Measurements from ENCODE around the gene ARHGAP6. TPM values are rescaled to one million over a fixed set of nuclear protein-coding genes. Genes with fewer than 3 reads are reported as not detected.

ARHGAP6 gene
- total and polyA plus RNA-seq, 9 donors = 14.1 to 32.9 (median 20.3) TPM

- no peaks in the 10 kb centered on the region for H3K4me1 ChIP-seq (ENCODE audit: insufficient read depth)
- TF ChIP-seq, protein P1, sequence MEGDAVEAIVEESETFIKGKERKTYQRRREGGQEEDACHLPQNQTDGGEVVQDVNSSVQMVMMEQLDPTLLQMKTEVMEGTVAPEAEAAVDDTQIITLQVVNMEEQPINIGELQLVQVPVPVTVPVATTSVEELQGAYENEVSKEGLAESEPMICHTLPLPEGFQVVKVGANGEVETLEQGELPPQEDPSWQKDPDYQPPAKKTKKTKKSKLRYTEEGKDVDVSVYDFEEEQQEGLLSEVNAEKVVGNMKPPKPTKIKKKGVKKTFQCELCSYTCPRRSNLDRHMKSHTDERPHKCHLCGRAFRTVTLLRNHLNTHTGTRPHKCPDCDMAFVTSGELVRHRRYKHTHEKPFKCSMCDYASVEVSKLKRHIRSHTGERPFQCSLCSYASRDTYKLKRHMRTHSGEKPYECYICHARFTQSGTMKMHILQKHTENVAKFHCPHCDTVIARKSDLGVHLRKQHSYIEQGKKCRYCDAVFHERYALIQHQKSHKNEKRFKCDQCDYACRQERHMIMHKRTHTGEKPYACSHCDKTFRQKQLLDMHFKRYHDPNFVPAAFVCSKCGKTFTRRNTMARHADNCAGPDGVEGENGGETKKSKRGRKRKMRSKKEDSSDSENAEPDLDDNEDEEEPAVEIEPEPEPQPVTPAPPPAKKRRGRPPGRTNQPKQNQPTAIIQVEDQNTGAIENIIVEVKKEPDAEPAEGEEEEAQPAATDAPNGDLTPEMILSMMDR (IDR thresholded peaks at IDR 0.05) = no peak
- TF ChIP-seq EP300 (IDR thresholded peaks at IDR 0.05) = no peak
- no peak for TF ChIP-seq POLR2A (IDR thresholded peaks at IDR 0.05)
- no peaks in the 10 kb centered on the region for H3K36me3 ChIP-seq
- 75 to 87% (median 82%) methylated on average over 3 of the region's 3 CpGs for WGBS, 3 donors
- H3K4me3 ChIP-seq = no peak overlapping the region
- intact Hi-C loops (cut with DNase I) = no loop called here
- no peaks in the 10 kb centered on the region for H3K9me3 ChIP-seq
- H3K27ac ChIP-seq = no peak overlapping the region
- H3K27me3 ChIP-seq = no peaks in the 10 kb centered on the region
- no peak for DNase-seq
Measured at GRCh38 chrX:11187001-11187400, 478.7 kb downstream of the ARHGAP6 start.

- Histone ChIP-seq H3K4me1 (ENCODE audit: insufficient read depth) (no peaks in the 10 kb centered on the region), H3K4me3 (no peak overlapping the region), H3K27ac (no peak overlapping the region), H3K36me3 (no peaks in the 10 kb centered on the region), H3K27me3 (no peaks in the 10 kb centered on the region), H3K9me3 (no peaks in the 10 kb centered on the region)
- intact Hi-C loops (cut with DNase I) = no loop called here
- DNase-seq = no peak
- TF ChIP-seq POLR2A (IDR thresholded peaks at IDR 0.05) = no peak
Measured at GRCh38 chrX:11185861-11186260, 479.9 kb downstream of the ARHGAP6 start.

DNA sequence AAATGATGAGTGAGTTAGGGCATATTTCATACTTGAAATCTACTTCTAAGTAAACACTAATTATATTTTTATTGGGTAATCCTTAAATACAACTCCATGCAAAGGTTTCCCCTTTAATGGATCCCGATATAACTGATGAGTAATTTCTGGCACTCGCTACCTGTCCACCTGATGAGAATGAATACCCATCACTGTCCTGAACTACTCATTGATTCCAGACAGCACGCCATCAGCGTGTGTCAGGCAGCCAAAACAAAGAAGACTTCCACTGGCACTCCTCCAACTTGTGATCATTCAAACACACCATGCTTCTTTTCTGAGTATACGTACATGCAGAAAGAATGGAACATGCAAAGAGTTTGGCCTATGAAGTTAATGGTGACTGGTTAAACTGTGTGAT, 485.1 kb downstream of the ARHGAP6 start:
- intact Hi-C loops (cut with DNase I) = no loop called here
- DNase-seq = no peak
- Histone ChIP-seq H3K4me1 (ENCODE audit: insufficient read depth) (no peaks in the 10 kb centered on the region), H3K4me3 (no peak overlapping the region), H3K36me3 (no peaks in the 10 kb centered on the region), H3K27ac (no peak overlapping the region), H3K9me3 (no peaks in the 10 kb centered on the region), H3K27me3 (no peaks in the 10 kb centered on the region)
- TF ChIP-seq, protein P1 (IDR thresholded peaks at IDR 0.05) = no peak
- TF ChIP-seq EP300 (IDR thresholded peaks at IDR 0.05) (no peak), POLR2A (IDR thresholded peaks at IDR 0.05) (no peak)
- 74 to 76% (median 75%) methylated on average over 5 of the region's 5 CpGs for WGBS, 3 donors

GRCh38 chrX:11172415-11172814, 493.3 kb downstream of the ARHGAP6 start:
- TF ChIP-seq POLR2A (IDR thresholded peaks at IDR 0.05) = no peak
- TF ChIP-seq, protein P1 (IDR thresholded peaks at IDR 0.05) = no peak
- TF ChIP-seq EP300 (IDR thresholded peaks at IDR 0.05) = no peak
- DNase-seq = no peak
- Histone ChIP-seq H3K4me3 (no peak overlapping the region), H3K36me3 (no peaks in the 10 kb centered on the region), H3K9me3 (no peaks in the 10 kb centered on the region), H3K27me3 (no peaks in the 10 kb centered on the region), H3K27ac (no peak overlapping the region), H3K4me1 (ENCODE audit: insufficient read depth) (no peaks in the 10 kb centered on the region)
- 36 to 56% (median 40%) methylated on average over 4 of the region's 4 CpGs for WGBS, 3 donors
- intact Hi-C loops (cut with DNase I) = no loop called here

DNA sequence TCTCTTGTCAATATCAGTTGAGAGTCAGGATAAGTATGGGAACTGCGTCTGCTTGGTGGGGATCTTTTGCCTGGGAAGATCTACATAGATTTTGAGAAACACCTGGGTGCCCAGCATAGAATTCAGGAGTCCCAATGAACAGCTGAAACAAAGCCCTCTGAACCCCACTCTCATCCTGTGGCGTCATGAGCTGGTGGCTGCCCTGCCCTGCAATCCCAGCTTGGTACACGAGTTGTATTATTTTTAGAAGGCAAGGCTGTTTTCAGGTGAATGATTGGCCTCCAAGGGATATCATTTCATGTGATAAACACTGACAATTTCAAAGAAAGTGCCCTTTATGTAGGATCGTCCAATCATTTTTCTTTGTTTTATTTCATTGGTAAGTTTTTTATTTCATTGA, 493.8 kb downstream of the ARHGAP6 start:
- no peak overlapping the region for H3K27ac ChIP-seq
- intact Hi-C loops (cut with DNase I) = no loop called here
- no peaks in the 10 kb centered on the region for H3K27me3 ChIP-seq
- TF ChIP-seq EP300 (IDR thresholded peaks at IDR 0.05) (no peak), POLR2A (IDR thresholded peaks at IDR 0.05) (no peak)
- TF ChIP-seq, protein P1 (IDR thresholded peaks at IDR 0.05) = no peak
- no peak for DNase-seq
- WGBS, 3 donors = 52 to 63% (median 59%) methylated on average over 4 of the region's 4 CpGs
- no peaks in the 10 kb centered on the region for H3K9me3 ChIP-seq
- H3K36me3 ChIP-seq = no peaks in the 10 kb centered on the region
- no peak overlapping the region for H3K4me3 ChIP-seq
- no peaks in the 10 kb centered on the region for H3K4me1 ChIP-seq (ENCODE audit: insufficient read depth)

Measured in ovary (tissue), 9 donors.